ENCODE measurements around the gene TSHZ2.

Gene TSHZ2

DNA sequence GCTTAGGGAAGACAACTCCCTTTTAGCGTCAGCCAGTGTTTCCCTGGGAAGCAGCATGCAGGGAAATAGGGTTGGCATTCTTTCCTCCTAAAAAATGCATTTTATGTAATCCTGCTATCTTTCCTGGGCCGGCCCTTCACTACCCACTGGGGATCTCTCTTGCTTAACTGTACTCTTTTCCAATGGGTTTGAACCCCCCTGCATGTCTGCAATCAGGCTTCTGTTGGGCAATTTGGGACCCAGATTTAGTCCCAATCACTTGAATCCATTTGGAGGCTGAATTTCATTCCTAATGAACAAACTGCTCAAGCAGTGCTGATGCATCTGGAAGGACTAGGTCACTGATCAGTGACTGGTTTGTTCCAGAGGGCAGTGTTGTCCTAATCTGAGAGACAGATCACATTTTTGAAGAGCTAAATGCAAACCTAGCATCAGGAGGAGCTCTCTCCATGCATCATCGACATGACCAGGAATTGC lies 152.0 kb downstream of the TSHZ2 start:
- Histone ChIP-seq H3K36me3 (ENCODE audit: insufficient read depth) (no peaks in the 10 kb centered on the region), H3K79me2 (ENCODE audit: insufficient read depth, low read depth) (no peaks in the 10 kb centered on the region), H3K27me3 (ENCODE audit: insufficient read depth, low read depth) (no peaks in the 10 kb centered on the region), H3K4me3 (IDR thresholded peaks at IDR 0.05; ENCODE audit: insufficient read depth, low read depth, low read length) (no peak overlapping the region), H4K20me1 (ENCODE audit: insufficient read depth) (no peaks in the 10 kb centered on the region), H2AFZ (ENCODE audit: low read depth) (no peak overlapping the region), H3K9ac (no peak overlapping the region), H3K4me2 (no peak overlapping the region), H3K4me1 (ENCODE audit: low read depth, poor library complexity, severe bottlenecking) (no peaks in the 10 kb centered on the region), H3K27ac (no peak overlapping the region)
- TF ChIP-seq, protein P1, sequence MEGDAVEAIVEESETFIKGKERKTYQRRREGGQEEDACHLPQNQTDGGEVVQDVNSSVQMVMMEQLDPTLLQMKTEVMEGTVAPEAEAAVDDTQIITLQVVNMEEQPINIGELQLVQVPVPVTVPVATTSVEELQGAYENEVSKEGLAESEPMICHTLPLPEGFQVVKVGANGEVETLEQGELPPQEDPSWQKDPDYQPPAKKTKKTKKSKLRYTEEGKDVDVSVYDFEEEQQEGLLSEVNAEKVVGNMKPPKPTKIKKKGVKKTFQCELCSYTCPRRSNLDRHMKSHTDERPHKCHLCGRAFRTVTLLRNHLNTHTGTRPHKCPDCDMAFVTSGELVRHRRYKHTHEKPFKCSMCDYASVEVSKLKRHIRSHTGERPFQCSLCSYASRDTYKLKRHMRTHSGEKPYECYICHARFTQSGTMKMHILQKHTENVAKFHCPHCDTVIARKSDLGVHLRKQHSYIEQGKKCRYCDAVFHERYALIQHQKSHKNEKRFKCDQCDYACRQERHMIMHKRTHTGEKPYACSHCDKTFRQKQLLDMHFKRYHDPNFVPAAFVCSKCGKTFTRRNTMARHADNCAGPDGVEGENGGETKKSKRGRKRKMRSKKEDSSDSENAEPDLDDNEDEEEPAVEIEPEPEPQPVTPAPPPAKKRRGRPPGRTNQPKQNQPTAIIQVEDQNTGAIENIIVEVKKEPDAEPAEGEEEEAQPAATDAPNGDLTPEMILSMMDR (conservative IDR thresholded peaks at IDR 0.05; ENCODE audit: low read depth, low read length): no peak

DNA sequence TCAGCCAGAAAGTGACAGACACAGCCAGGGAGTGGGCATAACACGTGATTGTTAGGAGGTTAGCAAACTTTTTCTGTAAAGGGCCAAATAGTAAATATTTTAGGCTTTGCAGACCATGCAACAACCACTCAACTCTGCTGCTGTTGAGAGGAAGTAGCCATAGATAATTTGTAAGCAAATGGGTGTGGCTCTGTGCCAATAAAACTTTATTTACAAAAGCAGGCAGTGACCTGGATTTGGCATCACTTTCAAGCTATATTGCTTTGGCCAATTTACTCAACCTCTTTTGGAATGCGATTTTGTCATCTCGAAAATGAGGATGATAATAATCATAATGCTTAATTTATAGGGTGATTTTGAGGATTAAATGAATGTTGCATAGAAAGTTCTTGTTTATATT lies 152.6 kb downstream of the TSHZ2 start:
- Histone ChIP-seq H3K79me2 (ENCODE audit: insufficient read depth, low read depth) (no peaks in the 10 kb centered on the region), H3K4me2 (no peak overlapping the region), H3K4me1 (ENCODE audit: low read depth, poor library complexity, severe bottlenecking) (no peaks in the 10 kb centered on the region), H3K9ac (no peak overlapping the region), H4K20me1 (ENCODE audit: insufficient read depth) (no peaks in the 10 kb centered on the region), H2AFZ (ENCODE audit: low read depth) (no peak overlapping the region), H3K4me3 (IDR thresholded peaks at IDR 0.05; ENCODE audit: insufficient read depth, low read depth, low read length) (no peak overlapping the region), H3K27me3 (ENCODE audit: insufficient read depth, low read depth) (no peaks in the 10 kb centered on the region), H3K36me3 (ENCODE audit: insufficient read depth) (no peaks in the 10 kb centered on the region), H3K27ac (no peak overlapping the region)
- TF ChIP-seq, protein P1 (conservative IDR thresholded peaks at IDR 0.05; ENCODE audit: low read depth, low read length): no peak

DNA sequence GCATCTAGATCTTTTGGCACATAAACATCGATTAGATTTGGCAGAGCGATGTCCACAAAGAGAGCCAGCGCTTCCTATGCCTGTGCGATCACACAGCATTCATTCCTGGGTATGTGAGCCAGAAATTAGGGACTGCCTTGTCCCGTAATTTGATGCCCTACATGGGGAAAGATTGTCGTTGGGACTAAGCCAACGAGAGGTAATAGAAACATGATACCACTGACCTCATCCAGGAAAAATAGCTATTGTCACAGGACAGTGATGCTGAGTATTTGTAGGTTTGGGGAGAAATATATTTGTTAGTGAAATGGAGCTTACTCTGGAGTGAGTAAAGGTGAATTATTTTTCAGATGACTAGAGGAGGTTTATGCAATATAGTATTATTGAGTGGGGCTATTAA lies 154.0 kb downstream of the TSHZ2 start:
- TF ChIP-seq, protein P1 (conservative IDR thresholded peaks at IDR 0.05; ENCODE audit: low read depth, low read length): no peak
- no peaks in the 10 kb centered on the region for H3K4me1 ChIP-seq (ENCODE audit: low read depth, poor library complexity, severe bottlenecking)
- no peak overlapping the region for H3K9ac ChIP-seq
- no peaks in the 10 kb centered on the region for H3K36me3 ChIP-seq (ENCODE audit: insufficient read depth)
- H4K20me1 ChIP-seq (ENCODE audit: insufficient read depth): no peaks in the 10 kb centered on the region
- no peak overlapping the region for H3K27ac ChIP-seq
- no peak overlapping the region for H3K4me2 ChIP-seq
- no peaks in the 10 kb centered on the region for H3K79me2 ChIP-seq (ENCODE audit: insufficient read depth, low read depth)
- H2AFZ ChIP-seq (ENCODE audit: low read depth): no peak overlapping the region
- no peak overlapping the region for H3K4me3 ChIP-seq (IDR thresholded peaks at IDR 0.05; ENCODE audit: insufficient read depth, low read depth, low read length)
- H3K27me3 ChIP-seq (ENCODE audit: insufficient read depth, low read depth): no peaks in the 10 kb centered on the region

DNA sequence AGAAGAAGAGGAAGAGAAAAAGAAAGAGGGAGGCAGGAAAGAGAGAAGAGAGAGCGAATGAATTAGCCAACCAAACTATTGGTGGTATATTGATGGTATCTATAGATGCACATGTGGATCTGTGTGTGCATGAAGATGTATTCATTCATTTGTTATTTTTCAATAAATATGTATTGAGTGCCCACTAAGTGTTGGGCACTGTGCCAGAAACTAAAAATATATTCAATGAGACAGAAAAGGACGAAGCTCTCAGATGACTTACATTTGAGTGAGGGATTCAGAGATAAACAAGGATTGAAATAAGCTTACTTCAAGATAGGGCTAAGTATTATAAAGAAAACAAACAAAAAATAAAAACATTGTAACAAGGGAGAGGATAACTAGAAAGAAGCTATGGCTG lies 154.9 kb downstream of the TSHZ2 start:
- H4K20me1 ChIP-seq (ENCODE audit: insufficient read depth): no peaks in the 10 kb centered on the region
- no peak overlapping the region for H3K4me3 ChIP-seq (IDR thresholded peaks at IDR 0.05; ENCODE audit: insufficient read depth, low read depth, low read length)
- H3K4me1 ChIP-seq (ENCODE audit: low read depth, poor library complexity, severe bottlenecking): no peaks in the 10 kb centered on the region
- H3K27ac ChIP-seq: no peak overlapping the region
- TF ChIP-seq, protein P1 (conservative IDR thresholded peaks at IDR 0.05; ENCODE audit: low read depth, low read length): no peak
- H3K79me2 ChIP-seq (ENCODE audit: insufficient read depth, low read depth): no peaks in the 10 kb centered on the region
- no peak overlapping the region for H2AFZ ChIP-seq (ENCODE audit: low read depth)
- H3K9ac ChIP-seq: no peak overlapping the region
- H3K4me2 ChIP-seq: no peak overlapping the region
- H3K36me3 ChIP-seq (ENCODE audit: insufficient read depth): no peaks in the 10 kb centered on the region
- H3K27me3 ChIP-seq (ENCODE audit: insufficient read depth, low read depth): no peaks in the 10 kb centered on the region
